HG03097 (cell line): ENCODE measurements around the gene NSD2.
"Not testable (repeated sequence)": the region's sequence is repeated elsewhere in the genome, so short reads cannot be mapped to it uniquely, and the experiment has no call there.

Source experiments
- ATAC-seq: cut with Tn5 transposase; IDR thresholded peaks from one replicate; pipeline ENCODE4 v1.9.1; 2021; ENCODE audit not compliant: unreplicated experiment, low FRiP score

The NSD2 gene

GRCh38 chr4:2031161-2031560 is 160.0 kb downstream of the NSD2 start:
- not testable (repeated sequence) for ATAC-seq
